MG63 (cell line): ENCODE data around the gene CCR8. TPM values are rescaled to one million over a fixed set of nuclear protein-coding genes. Genes with fewer than 3 reads are reported as not detected.
"Not testable (repeated sequence)": the region's sequence is repeated elsewhere in the genome, so short reads cannot be mapped to it uniquely, and the experiment has no call there.

Source experiments
- DNase-seq: peaks from one replicate; pipeline ENCODE4 v3.0.0-alpha.2; 2020
- H3K27me3 ChIP-seq: fragments of 250-450 bp; sonication (Bioruptor Pico); 2 replicates; pipeline ENCODE4 v1.5.1; 2020; ENCODE audit warnings: mild to moderate bottlenecking, moderate library complexity
- H3K36me3 ChIP-seq: fragments of 250-450 bp; sonication (Bioruptor Pico); 2 replicates; pipeline ENCODE4 v1.5.1; 2020; ENCODE audit warnings: mild to moderate bottlenecking, moderate library complexity
- H3K4me3 ChIP-seq: fragments of 250-450 bp; sonication (Bioruptor Pico); 2 replicates; pipeline ENCODE4 v1.5.1; 2020; ENCODE audit warnings: mild to moderate bottlenecking, moderate library complexity
- H3K9me3 ChIP-seq: fragments of 250-450 bp; sonication (Bioruptor Pico); 2 replicates; pipeline ENCODE4 v1.5.1; 2020; ENCODE audit warnings: mild to moderate bottlenecking, moderate library complexity
- total RNA-seq: library from RNA; depleted of rRNA; stranded (reverse); fragments of >200 nt; shearing (Covaris generic); gene quantifications from 2 replicates; pipeline ENCODE4 v1.2.3, GENCODE V29; 2014; ENCODE audit warnings: low replicate concordance; rRNA removed

Gene CCR8
- total RNA-seq, 1 experiment from 2014 or later = not detected

DNA sequence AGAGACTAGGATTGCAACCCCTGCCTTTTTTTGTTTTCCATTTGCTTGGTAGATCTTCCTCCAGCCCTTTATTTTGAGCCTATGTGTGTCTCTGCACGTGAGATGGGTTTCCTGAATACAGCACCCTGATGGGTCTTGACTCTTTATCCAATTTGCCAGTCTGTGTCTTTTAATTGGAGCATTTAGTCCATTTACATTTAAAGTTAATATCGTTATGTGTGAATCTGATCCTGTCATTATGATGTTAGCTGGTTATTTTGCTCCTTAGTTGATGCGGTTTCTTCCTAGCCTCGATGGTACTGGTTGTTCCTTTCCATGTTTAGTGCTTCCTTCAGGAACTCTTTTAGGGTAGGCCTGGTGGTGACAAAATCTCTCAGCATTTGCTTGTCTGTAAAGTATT lies 40.9 kb downstream of the CCR8 start:
- not testable (repeated sequence) for DNase-seq, H3K9me3 ChIP-seq, H3K27me3 ChIP-seq, H3K36me3 ChIP-seq, H3K4me3 ChIP-seq

DNA sequence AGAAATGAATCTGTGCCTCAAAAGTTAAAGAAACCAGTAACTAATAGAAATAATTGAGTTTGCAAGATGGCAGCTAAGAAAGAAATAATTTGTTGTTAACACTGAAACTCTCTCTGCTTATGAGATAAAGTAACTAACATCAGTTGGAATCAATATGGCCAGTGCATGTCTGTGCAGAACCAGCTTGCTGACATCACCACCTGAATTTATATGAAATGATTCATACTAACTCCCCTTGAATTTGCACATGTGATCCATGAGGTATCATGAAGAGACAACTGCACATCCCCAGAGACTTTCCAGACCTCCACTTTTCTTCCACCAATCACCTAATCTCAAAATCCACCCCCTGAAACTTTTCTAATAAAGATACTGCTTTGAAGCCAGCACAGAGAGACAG lies 43.3 kb downstream of the CCR8 start:
- DNase-seq = no peak
- Histone ChIP-seq H3K36me3 (no peaks in the 10 kb centered on the region), H3K4me3 (no peak overlapping the region), H3K27me3 (no peaks in the 10 kb centered on the region), H3K9me3 (no peaks in the 10 kb centered on the region)

DNA sequence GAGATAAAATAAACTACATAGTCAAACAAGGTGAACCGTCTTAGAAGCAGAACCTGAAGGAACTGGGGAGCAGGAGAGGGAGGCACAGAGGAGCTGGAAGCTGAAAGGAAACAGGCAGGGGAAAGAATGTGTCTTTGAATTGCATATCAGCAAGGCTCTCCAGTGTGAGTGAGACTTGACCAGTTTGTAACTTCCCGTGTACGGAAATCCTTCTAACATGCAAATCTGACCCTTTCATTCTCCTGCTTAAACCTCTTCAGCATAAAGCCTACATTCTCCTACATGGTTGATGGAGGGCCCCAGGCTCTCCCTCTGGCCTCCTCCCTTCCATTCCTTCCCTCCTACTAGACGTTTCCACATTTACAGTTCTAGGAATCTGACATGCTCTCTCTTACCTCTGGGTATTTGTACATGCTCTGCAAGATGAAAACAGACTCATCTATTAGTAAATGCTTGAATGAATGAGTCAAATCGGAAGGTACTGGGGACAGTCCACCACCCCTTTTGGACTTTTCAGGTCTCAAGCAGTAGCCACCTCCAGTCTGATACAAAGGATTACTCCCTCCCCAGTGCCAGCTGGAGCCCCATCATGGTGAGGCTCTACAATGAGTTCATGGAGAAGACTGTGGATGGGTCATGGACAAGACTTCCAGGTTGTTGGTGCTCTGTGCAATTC lies 47.6 kb downstream of the CCR8 start:
- Histone ChIP-seq H3K36me3 (no peaks in the 10 kb centered on the region), H3K9me3 (no peaks in the 10 kb centered on the region), H3K27me3 (no peaks in the 10 kb centered on the region), H3K4me3 (no peak overlapping the region)
- no peak for DNase-seq

DNA sequence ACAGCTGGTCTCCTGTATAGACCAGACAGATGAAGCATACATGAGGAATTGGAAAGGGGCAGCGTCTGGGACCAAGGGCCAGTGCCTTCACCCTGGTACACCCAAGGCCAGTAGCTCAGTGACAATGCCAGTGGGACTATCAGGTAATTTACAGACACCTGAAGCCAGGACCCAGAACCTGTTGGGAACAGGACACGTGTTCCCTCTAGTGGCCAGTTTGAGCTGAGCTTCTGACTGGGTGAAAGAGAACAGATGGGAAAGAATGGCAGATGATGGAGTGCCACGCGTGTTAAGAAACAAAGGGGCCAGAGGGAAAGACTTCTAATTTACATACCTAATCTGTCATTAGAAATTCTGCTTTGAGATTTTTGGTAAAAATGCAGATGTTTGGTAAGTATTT lies 48.6 kb downstream of the CCR8 start:
- H3K9me3 ChIP-seq = no peaks in the 10 kb centered on the region
- no peaks in the 10 kb centered on the region for H3K36me3 ChIP-seq
- no peaks in the 10 kb centered on the region for H3K27me3 ChIP-seq
- no peak overlapping the region for H3K4me3 ChIP-seq
- DNase-seq = peak; percentile 2

DNA sequence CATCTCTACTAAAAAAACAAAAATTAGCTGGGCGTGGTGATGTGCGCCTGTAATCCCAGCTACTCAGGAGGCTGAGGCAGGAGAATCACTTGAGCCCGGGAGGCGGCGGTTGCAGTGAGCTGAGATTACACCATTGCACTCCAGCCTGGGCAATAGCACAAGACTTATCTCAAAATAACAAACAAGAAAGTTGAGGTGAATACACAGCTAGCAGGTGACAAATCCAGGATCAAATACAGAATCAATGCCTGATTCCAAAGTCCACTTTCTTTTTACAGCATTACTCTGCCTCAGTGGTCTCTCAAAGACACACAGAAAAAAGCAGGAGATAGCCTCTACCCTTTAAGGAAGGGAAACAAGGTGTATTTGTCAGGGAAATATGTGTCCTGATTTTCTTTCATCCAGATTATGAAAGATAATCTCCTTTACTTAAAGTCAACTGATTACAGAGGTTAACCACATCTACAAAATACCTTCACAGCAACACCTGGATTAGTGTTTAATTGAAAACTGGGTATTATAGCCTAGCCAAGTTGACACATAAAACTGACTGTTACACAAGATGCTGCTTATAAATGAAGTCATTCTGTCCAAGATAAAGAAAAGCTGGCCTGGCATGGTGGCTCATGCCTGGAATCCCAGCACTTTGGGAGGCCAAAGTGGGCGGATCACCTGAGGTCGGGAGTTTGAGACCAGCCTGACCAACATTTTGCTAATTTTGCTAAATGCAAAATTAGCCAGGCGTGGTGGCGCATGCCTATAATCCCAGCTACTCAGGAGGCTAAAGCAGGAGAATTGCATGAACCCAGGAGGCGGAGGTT lies 49.7 kb downstream of the CCR8 start:
- no peaks in the 10 kb centered on the region for H3K9me3 ChIP-seq
- no peak overlapping the region for H3K4me3 ChIP-seq
- H3K36me3 ChIP-seq = no peaks in the 10 kb centered on the region
- no peak for DNase-seq
- no peaks in the 10 kb centered on the region for H3K27me3 ChIP-seq

DNA sequence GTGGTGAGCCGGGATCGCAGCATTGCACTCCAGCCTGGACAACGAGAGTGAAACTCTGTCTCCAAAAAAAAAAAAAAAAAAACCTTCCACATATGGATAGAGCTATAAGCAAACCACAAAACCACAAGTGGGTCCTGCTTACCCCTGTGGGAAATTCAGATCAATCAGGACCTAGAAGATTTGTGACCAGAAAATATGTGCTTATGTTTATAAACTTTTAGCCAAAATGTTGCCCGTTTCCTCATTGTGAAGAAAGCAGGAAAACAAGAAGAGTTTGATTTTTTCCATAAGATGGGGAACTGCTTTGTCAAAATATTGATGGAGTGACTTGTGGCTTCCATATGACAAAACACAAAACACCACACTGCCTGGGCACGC lies 50.3 kb downstream of the CCR8 start:
- Histone ChIP-seq H3K36me3 (no peaks in the 10 kb centered on the region), H3K4me3 (no peak overlapping the region), H3K27me3 (no peaks in the 10 kb centered on the region), H3K9me3 (no peaks in the 10 kb centered on the region)
- DNase-seq = no peak

DNA sequence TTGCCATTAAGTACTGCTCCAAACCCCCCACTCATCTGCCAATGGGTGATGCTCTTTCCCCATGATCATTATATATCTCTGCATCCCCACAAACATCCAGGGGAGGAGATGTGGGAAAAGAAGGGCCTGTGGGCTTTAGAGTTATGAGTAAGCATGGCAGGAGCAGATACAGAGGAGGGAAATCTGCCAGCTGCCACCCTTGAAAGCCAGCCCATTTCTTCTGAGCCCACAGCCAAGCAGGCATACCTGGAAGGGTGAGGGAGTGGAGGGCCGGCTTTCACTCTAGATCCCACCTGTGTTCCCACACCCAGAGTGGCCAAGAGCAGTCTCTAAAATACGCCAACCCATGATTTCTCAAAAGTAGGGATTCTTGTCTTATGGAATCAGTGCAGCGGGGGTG lies 51.9 kb downstream of the CCR8 start:
- DNase-seq = no peak
- no peaks in the 10 kb centered on the region for H3K9me3 ChIP-seq
- H3K4me3 ChIP-seq = no peak overlapping the region
- no peaks in the 10 kb centered on the region for H3K36me3 ChIP-seq
- no peaks in the 10 kb centered on the region for H3K27me3 ChIP-seq

Other genes with a start within 250 kb of the CCR8 start
- gene GORASP1, start 222.1 kb upstream of the CCR8 start, total RNA-seq = 11.4 and 19.4 TPM in 2 replicates
- gene TTC21A, start 222.0 kb upstream of the CCR8 start, total RNA-seq = 0.32 and 0.40 TPM in 2 replicates
- gene CSRNP1, start 176.1 kb upstream of the CCR8 start, total RNA-seq = 8.4 TPM in 2 replicates
- gene XIRP1, start 137.1 kb upstream of the CCR8 start, total RNA-seq = not detected in 2 replicates
- gene CX3CR1, start 49.7 kb upstream of the CCR8 start, total RNA-seq = not detected in 2 replicates
- 18.2 and 28.8 TPM in 2 replicates for gene SLC25A38, start 53.7 kb downstream of the CCR8 start, total RNA-seq
- 1,752 and 2,233 TPM in 2 replicates for gene RPSA, start 77.0 kb downstream of the CCR8 start, total RNA-seq
- not detected in 2 replicates for gene MOBP, start 138.0 kb downstream of the CCR8 start, total RNA-seq